ENCODE results near the gene ADAM22.
"Not testable (repeated sequence)": the region's sequence is repeated elsewhere in the genome, so short reads cannot be mapped to it uniquely, and the experiment has no call there.

GRCh38 chr7:87907136-87907906, 26.7 kb upstream of the ADAM22 start:
- TF ChIP-seq EZH2 (IDR thresholded peaks at IDR 0.05); POLR2AphosphoS5 (IDR thresholded peaks at IDR 0.05; ENCODE audit: borderline replicate concordance, low read depth, low read length): not testable (repeated sequence)
